SIG-M5 (cell line): Measurements from ENCODE around the gene CDC42BPA.

Experiments
- DNase-seq: peaks from one replicate; lab custom pipeline; 2025; lab: John Stamatoyannopoulos, UW

The CDC42BPA gene

DNA sequence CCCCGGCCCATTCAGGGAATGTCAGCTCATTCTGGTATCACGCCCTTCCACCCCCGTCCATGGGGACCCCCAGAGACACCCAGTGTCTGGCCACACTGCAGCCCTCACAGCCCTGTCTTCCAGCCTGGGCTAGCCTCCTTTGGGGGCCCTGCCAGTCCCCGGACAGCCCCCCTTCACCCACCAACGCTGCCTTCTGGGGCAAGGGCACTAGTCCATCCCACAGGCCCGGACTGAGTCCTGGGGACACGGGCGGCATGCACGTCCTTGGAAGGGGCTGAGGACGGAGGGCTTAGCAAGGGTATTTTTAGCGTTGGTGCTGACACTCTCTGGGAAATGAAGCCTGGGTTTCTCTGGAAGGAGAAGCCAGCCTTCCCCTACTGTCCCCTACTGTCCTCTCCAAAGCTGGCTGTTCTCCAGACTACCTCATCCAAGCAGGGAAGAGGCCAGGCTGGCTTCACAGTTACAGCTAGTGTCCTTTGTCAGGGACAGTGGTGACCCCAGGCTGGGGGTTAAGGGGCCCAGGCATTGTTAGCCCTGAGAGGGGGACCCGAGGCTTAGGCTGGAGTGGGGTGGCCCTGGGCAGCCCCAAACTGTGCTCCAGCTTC, 338.7 kb downstream of the CDC42BPA start:
- DNase-seq: no peak

DNA sequence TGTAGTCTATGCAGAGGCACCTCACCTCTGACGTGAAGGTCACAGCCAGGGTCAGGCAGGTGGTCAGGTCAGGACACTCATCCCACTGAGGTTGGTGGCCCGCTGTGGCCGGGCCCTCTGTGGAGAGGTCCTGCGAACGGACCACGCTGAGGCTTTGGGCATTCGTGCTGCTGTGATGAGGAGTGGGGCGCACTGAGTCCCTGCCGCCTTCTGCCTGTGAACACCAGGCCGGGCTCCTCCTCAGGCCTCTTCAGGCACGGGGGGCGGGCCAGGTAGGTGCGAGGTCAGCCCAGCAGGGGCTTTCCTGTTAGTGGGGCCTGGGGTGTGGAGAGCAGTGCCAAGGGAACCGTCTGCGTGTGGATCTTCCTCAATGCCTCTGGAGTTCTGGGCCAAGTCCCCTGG, 339.2 kb downstream of the CDC42BPA start:
- no peak for DNase-seq

DNA sequence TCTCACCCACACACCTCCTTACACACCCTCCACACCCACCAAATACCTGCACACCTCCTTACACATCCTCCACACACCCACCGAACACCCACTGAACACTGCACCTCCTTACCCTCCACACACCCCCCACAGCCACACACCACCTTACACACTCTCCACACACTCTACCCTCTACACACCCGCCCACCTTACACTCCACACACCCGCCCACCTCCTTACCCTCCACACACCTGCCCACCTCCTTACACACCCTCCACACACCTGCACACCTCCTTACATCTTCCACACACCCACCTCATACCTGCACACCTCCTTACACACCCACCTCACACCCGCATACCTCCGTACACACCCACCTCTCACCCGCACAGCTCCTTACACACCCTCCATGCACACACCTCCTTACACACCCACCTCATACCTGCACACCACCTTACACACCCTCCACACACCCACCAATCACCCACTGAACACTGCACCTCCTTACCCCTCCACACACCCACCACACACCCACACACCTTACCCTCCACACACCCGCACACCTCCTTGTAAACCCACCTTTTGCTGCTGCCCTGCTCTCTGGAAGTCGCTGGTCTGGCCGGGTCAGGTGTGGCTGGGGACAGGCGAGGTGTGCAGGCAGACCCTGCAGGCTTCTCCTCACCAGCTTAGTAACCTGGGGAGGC, 339.7 kb downstream of the CDC42BPA start:
- DNase-seq: no peak

DNA sequence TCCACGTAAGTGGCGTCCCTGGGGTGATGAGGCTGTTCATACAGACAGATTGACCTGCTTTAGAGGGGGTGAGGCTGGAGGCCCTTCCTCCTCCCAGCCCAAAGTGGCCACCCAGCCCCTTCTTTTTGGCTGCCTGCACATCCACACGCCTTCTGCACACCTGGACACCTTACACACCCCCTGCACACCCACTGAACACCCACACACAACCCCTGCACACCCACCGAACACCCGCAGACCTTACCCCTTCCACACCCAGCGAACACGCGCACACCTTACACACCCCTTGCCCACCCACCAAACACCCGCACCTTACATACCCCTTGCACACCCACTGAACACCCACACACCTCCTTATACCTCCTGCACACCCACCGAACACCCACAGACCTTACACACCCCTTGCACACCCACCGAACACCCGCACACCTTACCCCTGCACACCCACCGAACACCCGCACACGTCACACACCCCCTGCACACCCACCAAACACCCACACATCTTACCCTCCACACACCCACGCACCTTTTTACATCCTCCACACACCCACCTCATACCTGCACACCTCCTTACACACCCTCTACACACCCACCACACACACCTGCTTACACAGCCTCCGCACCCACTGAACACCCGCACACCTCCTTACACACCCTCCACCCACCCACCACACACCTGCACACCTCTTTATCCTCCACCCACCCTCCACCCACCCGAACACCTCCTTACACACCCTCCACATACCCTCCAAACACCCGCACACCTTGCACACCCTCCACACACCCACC, 340.5 kb downstream of the CDC42BPA start:
- DNase-seq: no peak

DNA sequence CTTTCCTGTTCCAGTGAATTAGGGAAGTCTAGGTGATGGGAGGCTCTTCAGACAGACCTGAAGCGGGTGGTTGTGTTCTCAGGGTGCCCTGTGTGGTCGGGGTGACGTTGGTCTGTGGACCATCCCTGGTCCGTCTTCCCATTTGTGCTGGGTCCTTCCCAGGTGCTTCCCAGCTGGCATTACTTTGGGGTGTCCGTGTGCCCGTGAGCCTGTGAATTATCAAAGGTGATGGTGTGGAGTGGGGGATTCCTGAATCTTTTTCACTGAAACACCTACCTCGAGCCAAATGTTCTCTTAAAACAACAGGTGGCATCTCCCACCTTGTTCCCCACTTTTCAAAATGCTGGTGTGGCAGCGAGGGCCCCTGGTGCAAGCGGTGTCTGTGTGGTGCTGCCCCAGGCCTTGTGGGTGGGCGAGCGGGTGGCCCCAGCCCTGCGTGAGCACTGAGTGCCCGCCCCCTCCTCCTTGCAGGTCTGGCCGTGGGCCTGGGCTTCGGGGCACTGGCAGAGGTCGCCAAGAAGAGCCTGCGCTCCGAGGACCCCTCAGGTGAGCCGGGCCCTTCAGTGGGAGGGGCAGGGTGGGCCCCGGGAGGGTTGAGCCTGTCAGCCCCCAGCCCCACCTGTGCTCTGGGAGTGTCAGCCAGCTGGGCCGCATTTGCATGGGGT, 341.2 kb downstream of the CDC42BPA start:
- DNase-seq: no peak

DNA sequence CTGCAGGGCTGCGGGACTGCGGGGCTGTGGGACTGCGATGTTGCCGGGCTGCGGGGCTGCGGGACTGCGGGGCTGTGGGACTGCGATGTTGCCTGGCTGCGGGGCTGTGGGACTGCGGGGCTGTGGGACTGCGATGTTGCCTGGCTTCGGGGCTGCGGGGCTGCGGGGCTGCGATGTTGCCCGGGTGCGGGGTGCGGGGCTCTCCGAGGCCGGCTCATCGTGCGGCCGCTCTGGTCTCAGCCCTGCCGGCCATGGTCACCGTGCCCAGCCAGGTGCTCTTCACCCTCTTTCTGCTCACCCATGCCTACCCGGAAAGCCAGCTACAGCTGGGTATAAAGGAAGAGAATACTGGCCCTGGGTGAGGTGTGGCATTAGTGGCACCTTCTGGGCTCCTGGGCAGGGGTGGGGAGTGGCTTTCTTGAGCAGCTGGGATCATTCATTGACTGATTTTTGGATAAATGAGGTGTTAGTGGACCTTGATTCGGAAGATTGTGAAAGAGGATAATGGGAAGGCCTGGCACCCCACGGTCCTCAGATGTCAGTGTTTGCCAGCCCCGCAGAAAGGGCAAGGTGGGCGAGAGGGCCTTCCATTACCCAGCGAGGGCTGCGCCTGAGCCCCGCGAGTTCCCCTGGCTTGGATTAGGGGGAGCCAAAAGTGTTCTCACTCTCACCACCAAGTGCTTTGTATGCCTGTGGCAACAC, 341.9 kb downstream of the CDC42BPA start:
- DNase-seq: no peak

DNA sequence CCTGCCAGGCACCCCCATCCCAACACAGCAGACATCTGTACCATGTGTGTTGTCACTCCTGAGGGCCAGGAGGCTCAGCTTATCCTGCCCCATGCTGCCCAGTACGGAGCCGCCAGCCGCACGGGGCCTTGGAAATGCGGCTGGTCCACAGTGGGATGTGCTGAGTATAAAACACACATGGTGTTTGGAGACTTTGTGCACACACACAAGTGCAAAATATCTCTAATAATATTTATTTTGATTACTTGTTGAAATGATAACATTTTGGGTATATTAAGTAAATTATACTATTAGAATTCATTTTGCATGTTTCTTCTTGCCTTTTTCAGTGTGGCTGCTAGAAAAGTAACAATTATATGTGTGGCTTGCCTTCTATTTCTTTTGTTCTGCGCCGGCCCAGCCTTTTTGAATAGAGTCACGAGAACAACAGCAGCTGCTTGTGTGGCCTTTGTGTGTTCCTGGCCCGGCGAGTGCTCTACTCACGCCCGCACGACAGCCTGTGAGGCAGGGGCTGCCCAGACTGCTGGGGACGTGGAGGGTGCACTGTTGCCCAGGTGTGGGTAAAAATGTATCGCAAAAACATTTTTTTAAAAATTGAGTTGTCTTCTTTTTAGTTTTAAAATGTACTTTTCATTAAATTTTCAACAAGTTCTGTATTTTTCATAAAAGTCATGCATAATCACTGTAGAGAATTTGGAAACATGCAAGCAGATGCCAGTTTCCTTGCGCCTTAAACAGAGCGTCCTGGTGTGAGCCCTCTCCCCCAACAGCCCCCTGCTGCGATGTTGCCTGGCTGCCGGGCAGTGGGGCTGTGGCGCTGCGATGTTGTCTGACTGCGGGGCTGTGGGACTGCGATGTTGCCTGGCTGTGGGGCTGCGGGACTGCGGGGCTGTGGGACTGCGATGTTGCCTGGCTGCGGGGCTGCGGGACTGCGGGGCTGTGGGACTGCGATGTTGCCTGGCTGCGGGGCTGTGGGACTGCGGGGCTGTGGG, 342.7 kb downstream of the CDC42BPA start:
- DNase-seq: no peak

DNA sequence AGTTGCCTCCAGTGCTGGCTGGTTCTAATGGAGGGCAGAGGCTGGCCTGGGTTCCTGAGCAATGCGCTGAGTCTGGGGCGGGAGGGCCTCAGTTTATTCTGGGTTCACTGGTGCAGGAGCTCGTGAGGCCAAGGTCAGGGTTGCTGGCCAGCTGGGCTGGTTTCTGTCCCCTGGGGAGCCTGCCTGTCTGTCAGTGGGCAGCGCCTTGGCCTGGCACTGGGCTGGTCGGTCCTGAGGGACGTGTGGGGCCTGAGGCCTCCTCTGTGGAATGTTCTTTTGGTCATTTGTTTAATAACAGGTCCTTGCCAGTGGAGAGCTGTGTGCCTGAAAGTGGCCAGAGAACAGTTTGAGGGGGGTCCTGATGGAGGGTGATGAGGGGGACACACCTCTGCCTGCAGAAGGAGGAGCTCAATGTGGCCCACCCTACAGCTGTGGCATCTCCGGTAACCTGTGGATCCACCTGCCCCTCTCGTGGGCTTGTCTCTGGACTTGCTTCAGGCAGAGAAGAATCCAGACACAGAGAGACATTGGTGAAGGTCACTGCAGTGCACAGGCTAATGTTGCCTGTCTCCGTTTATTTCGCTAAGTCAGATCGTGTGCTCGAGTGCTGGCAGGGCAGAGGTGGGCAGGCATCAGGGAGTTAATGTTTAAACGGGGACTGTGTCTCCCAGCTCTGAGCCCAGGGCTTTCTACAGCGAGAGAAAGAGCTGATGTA, 343.6 kb downstream of the CDC42BPA start:
- no peak for DNase-seq

DNA sequence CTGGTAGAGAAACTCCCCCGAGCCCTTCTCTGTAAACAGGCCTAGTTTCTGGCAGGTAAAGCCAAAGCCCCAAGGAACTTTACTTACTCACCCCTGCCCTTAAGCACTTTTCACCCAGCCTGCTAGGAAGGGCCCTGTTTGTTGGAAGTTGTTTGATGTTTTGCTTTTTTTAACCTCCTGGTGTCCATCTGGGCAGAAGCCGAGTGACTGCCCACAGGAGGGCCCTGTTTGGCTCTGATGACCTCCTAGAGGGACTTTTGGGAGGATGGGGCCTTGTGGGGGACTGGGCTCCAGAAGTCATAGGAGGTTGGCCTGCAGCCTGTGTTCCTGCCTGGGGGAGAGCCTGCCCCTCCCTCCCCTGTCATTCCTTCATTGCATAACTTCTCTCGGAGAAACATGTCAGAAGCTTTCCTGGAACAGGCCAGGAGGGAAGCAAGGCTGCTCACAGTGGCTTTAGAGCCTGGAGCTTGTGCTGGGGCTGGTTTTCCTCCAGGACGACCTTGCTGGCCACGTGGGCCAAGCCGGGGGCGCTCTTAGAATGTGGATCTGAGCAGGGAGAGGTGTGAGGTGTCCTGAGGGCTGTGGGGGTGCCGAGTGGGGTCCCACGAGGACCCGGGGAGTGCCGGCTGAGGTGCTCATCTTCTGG, 344.3 kb downstream of the CDC42BPA start:
- DNase-seq: no peak

DNA sequence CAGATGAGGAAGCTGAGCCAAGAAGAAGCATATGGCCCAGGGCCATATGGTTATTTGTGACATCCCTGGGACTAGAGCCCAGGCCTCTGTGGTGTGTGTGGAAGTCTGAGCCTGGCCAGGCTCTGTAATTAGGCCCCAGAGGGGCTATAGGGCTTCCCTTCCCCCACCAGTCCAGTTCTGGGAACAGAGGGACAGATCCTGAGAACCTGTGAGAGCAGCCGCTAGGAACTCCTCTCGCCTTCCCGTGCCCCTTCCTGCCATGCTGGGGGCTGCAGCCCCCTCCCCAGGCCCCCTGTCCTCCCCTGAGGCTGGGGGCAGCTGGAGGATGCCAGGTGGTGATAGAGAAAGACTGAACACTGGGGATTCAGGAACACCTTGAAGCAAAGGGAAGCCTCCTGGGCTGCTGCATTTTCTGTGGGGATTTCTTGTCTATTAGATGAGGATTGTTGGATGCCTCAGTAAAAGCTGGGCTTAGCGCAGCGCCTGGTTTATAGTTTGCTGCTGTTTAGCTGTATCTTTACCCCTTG, 344.9 kb downstream of the CDC42BPA start:
- no peak for DNase-seq

DNA sequence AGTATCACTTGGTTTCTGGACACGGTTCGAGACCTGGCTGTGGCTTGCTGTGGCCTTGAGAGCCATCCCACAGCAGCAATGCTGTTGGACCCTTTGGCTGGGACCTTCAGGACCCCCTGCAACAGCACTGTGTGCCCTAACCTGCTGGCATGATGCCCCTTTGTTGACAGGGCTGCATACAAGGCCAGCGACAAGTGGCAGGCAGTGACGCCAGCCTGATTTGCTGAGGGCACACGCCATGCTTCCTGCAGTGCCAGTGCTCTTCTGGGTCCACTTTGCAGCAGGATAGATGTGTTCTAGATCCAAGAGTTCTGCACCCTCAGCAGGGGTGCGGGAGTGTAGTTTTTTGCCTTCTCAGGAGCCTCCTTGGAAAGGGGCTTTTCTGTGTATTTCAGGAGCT, 345.4 kb downstream of the CDC42BPA start:
- DNase-seq: no peak

DNA sequence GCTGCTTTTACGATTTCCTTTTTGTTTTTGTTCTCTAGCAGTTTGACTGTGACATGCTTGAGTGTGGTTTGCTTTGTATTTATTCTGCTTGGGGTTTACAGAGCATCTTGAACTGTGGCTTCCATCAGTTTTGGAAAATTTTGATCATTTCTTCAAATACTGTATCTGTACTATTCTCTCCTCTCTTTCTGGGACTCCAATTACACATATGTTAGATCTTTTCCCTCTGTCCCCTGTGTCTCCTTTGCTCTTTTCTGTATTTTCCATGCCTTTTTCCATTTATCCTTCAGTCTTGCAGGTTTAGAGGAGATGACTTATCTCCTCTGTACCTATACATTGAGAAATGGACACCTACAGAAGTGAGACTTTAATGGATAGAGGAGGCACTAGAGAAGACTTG, 346.5 kb downstream of the CDC42BPA start:
- DNase-seq: no peak

DNA sequence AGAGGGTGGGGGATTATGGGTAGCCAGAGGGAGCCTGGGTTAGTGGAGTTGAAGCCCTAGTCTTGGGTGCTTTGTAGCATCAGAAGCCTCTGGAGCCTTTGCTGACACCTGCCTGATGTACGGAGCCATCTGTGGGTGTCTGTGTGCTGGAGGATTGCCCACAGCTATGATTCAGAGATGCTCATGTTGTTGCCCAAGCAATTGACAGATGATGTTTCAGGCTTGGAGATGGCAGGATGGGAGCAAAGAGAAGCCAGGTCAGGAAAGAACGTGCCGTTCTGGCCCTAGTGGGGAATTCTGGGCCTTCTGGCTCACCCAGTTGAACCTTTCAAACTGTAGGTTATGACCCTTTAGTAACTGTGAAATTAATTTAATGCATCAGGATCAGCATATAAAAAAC, 350.6 kb downstream of the CDC42BPA start:
- no peak for DNase-seq

DNA sequence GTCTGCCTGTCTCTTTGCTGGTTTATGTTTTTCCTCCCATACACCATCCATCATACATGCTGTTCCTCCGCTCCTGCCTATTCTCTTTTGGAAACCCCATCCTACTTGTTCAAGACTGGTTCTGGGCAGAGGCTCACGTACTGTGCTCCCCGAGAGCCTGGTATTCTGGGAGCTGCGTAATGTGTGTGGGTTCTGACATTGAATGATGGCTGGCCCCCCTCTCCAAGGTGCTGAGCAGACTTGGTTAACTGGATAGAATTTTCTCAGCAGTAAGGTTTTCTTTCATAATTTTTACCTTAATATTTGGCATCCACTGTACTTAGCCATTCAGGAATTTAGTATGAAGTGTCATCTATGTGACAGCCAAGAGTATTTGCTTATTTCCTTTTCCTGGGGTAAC, 351.6 kb downstream of the CDC42BPA start:
- DNase-seq: no peak

DNA sequence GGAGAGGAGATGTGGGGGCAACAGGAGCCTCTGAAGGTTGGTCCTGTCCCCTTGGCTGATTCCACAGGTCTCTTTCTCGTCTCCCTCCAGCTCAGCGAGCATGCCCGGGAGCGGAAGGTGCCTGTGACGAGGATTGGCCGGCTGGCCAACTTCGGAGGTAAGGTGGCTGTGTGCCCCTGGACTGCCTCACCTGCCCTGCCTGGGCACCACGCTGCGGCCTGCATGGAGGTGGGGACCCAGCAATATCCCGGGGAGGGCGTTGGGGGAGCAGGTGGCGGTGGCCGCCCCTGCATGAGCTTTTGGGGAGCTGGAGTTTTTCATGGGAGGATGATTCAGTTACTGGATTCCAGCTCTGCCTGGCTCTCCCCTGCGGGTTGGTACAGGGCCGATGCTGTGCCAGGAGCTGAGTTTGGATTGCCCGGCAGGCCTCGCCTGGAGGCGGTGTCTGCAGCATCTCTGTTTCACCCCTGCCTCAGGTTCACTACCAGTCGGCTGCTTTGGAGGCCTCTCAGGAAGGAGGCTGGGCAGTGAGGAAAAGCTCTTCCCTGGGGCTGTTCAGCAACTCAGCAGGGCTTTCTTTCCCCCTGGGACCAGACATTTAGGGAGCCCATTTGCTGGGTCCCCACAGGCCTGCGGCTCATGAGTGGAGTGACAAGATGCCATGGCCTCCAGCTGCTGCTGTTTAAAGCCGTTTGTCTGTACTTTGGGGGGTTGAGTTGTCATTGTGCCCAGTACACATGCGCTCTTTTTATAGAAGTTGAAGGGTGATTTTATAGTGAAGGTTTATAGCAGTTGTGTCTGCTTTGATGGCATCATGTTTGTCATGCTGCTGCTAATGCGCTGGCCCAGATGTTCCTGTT, 352.5 kb downstream of the CDC42BPA start:
- no peak for DNase-seq

DNA sequence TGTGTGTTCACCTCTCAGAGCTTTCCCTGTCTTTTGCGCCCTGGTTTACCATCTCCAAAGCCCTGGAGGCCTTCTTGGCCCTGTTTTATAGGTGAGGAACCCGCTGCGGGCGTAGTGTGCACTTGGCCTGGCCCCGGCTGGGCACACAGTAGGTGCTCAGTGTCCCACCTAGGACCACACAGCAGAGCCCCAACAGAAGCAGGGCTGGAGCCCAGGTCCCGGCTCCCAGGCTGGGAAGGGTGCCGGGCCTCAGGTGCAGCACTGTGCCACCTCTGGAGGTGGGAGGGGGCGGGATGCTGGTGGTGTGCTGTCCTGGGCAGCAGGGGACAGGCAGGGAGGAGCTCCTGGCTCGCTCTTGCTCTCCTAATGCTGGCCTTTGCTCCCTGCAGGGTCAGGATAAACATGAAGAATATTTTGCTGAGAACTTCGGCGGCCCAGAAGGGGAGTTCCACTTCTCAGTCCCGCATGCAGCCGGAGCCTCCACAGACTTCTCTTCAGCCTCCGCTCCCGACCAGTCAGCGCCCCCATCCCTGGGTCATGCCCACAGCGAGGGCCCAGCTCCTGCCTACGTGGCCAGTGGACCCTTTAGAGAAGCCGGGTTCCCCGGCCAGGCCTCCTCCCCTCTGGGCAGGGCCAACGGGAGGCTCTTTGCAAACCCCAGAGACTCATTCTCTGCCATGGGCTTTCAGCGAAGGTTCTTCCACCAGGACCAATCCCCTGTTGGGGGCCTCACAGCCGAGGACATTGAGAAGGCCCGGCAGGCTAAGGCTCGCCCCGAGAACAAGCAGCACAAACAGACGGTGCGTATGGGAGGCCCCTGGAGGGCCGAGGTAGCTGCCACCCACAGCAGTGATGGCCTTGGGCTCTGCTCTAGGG, 353.4 kb downstream of the CDC42BPA start:
- DNase-seq: no peak

DNA sequence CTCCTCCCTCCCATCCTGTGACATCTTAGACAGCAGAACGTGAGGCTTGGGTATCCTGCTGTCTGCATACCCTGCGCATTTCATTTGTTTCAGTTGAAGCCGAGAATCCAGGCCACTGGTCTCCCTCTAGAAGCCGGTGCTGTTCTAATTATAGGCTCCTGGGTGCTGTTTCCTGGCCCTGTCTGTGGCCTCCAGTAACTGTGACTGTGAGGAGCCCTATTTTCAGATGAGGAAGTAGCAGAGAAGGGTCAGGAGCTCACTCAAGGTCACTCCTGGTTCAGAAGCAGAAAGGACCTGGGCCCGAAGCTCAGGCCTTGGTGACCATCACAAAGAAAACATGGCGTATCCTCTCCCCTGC, 354.2 kb downstream of the CDC42BPA start:
- DNase-seq: no peak
